ENCODE results near the gene PAQR5.

Gene PAQR5

GRCh38 chr15:69392352-69392751 is 93.6 kb downstream of the PAQR5 start:
- DNase-seq (ENCODE audit: low read depth, low spot score) = no peak

GRCh38 chr15:69393831-69394491 is 95.2 kb downstream of the PAQR5 start:
- no peak for DNase-seq (ENCODE audit: low read depth, low spot score)

- DNase-seq (ENCODE audit: low read depth, low spot score) = peak; percentile 89
Observed at GRCh38 chr15:69394556-69395282, 96.0 kb downstream of the PAQR5 start.

- no peak for DNase-seq (ENCODE audit: low read depth, low spot score)
Observed at GRCh38 chr15:69395460-69395859, 96.7 kb downstream of the PAQR5 start.

- DNase-seq (ENCODE audit: low read depth, low spot score) = no peak
Observed at GRCh38 chr15:69395991-69396390, 97.3 kb downstream of the PAQR5 start.

GRCh38 chr15:69398491-69398891 is 99.8 kb downstream of the PAQR5 start:
- peak; percentile 72 for DNase-seq (ENCODE audit: low read depth, low spot score)

GRCh38 chr15:69400850-69401249 is 102.1 kb downstream of the PAQR5 start:
- DNase-seq (ENCODE audit: low read depth, low spot score) = no peak

GRCh38 chr15:69402816-69403215 is 104.1 kb downstream of the PAQR5 start:
- no peak for DNase-seq (ENCODE audit: low read depth, low spot score)

- peak; percentile 62 for DNase-seq (ENCODE audit: low read depth, low spot score)
Observed at GRCh38 chr15:69403594-69403993, 104.9 kb downstream of the PAQR5 start.

GRCh38 chr15:69405110-69405509 is 106.4 kb downstream of the PAQR5 start:
- DNase-seq (ENCODE audit: low read depth, low spot score) = no peak

GRCh38 chr15:69407719-69408400 is 109.1 kb downstream of the PAQR5 start:
- no peak for DNase-seq (ENCODE audit: low read depth, low spot score)

GRCh38 chr15:69408841-69409240 is 110.1 kb downstream of the PAQR5 start:
- DNase-seq (ENCODE audit: low read depth, low spot score) = no peak

- peak; percentile 63 for DNase-seq (ENCODE audit: low read depth, low spot score)
Observed at GRCh38 chr15:69410248-69410874, 111.6 kb downstream of the PAQR5 start.

GRCh38 chr15:69412274-69412673 is 113.6 kb downstream of the PAQR5 start:
- no peak for DNase-seq (ENCODE audit: low read depth, low spot score)

- no peak for DNase-seq (ENCODE audit: low read depth, low spot score)
Observed at GRCh38 chr15:69412701-69413100, 114.0 kb downstream of the PAQR5 start.

- DNase-seq (ENCODE audit: low read depth, low spot score) = peak; percentile 97
Observed at GRCh38 chr15:69413822-69414700, 115.3 kb downstream of the PAQR5 start, which contains the start of gene KIF23. KIF23 (plus strand) TSS chr15:69414349; CDS start chr15:69414466, 117 bp downstream.

GRCh38 chr15:69414701-69415167 is 116.0 kb downstream of the PAQR5 start:
- DNase-seq (ENCODE audit: low read depth, low spot score) = peak; percentile 96

- DNase-seq (ENCODE audit: low read depth, low spot score) = peak; percentile 50
Observed at GRCh38 chr15:69415381-69415780, 116.7 kb downstream of the PAQR5 start.

GRCh38 chr15:69417581-69417980 is 118.9 kb downstream of the PAQR5 start:
- DNase-seq (ENCODE audit: low read depth, low spot score) = no peak

GRCh38 chr15:69421498-69421897 is 122.8 kb downstream of the PAQR5 start:
- DNase-seq (ENCODE audit: low read depth, low spot score) = peak; percentile 83

- peak; percentile 68 for DNase-seq (ENCODE audit: low read depth, low spot score)
Observed at GRCh38 chr15:69422336-69422895, 123.7 kb downstream of the PAQR5 start.
